ENCODE results near the gene CSF2RB. TPM values are rescaled to one million over a fixed set of nuclear protein-coding genes. Genes with fewer than 3 reads are reported as not detected.

The CSF2RB gene
- total RNA-seq, 1 donor from 2014 or later = 5.0 TPM

DNA sequence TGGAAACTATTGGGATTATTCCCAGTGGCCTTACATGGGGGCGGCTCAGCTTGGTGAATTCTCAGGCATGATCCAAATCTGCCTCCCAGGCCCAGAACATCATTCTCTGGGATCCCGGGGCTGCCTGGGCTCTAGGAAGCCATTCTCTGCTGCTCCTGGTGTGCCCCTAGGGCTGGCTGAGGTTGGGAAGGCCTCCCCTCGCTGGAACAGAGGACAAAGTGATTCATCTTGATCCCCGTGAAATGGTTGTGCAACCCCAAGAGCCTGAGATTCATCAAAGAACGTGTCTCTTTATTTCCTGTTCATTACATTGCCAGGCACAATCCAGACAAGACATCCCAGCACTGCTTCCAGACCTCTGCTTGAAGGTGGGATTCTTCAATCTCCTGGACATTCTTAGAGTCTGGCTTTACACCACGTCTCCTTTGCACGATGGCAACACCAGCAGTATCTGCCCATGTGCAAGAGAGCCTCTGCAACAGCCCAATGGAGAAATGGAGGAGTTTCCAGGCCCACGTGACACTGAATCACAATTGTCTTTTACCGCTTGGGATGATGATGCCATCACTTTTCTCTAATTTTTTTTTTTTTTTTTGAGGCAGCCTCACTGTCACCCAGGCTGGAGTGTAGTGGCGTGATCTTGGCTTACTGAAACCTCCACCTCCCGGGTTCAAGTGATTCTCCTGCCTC lies 53.6 kb downstream of the CSF2RB start:
- Mint-ChIP-seq H3K27ac (no peak overlapping the region), H3K27me3 (peaks cover 18% of the 10 kb centered on the region), H3K9me3 (no peaks in the 10 kb centered on the region), H3K36me3 (ENCODE audit: low read depth) (no peaks in the 10 kb centered on the region), H3K4me1 (no peaks in the 10 kb centered on the region), H3K4me3 (no peak overlapping the region)
- no peak for DNase-seq
- intact Hi-C loops (cut with micrococcal nuclease) = no loop called here

DNA sequence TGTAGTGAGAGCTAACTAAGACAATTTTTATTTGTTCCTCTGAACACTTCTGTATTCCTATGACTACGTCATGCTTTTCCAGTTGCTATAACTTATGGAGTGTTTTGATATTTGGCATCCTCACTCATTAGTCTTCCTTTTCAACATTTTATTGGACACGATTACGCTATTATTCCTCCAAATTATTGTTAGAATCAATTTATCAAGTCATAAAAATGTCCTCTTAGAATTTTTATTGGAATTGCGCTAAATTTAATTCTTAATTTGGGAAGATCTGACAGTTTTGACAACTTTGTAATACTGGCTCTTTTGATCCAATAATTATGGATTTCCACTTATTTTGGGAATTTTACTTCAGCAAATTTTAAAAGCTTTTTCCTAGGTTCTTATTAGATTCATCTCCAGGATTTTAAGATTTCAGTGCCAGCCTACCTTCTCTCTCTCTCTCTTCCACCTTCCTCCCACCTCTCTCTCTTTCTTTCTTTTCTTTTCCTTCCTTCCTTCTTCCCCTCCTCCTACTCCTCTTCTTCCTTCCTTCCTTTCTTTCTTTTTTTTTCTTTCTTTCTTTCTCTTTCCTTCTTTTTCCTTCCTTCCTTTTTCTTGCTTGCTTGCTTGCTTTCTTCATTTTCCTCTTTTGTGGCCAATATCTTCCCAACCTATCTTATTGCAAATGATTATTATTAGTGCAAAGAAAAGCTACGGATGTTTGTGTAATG lies 55.0 kb downstream of the CSF2RB start:
- no peak overlapping the region for H3K27ac Mint-ChIP-seq
- DNase-seq = no peak
- no peaks in the 10 kb centered on the region for H3K36me3 Mint-ChIP-seq (ENCODE audit: low read depth)
- no peaks in the 10 kb centered on the region for H3K4me1 Mint-ChIP-seq
- no peaks in the 10 kb centered on the region for H3K9me3 Mint-ChIP-seq
- no peak overlapping the region for H3K4me3 Mint-ChIP-seq
- H3K27me3 Mint-ChIP-seq = peaks cover 11% of the 10 kb centered on the region
- intact Hi-C loops (cut with micrococcal nuclease) = no loop called here

DNA sequence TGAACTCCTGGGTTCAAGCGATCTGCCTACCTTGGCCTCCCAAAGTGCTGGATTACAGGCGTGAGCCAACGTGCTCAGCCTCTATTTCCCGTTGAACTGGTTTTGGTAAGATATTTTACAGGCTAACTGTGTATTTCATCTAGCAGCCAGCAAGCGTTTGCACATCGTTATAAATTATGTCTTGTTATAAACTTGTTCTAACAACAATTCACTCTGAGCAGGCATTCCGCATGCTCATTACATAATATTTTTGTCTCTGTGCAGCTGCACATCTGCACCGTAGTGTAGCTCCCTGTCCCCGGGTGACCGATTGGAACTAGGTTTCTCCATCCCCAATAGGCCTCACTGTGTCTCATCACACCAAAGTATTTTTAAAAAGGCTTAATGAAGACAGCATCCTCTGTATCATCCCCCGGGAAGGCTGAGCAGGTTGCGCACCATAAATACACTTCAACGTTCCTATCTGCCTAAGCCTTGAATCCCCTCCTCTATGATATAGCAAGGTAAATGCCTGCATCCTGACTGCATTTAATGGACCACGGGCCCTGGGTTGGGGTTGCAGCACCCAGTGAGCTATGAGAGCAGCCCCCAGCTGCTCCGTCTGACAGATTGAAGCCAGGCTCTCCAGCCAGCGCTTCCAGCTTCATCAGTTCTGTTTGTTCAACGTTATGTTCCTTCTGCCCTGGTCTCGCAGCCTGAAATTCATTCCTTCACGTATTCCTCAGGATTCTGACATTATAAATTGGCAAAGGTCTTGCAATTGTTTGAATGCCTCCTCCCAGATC lies 58.1 kb downstream of the CSF2RB start:
- Mint-ChIP-seq H3K27me3 (peaks cover 10% of the 10 kb centered on the region), H3K27ac (no peak overlapping the region), H3K9me3 (no peaks in the 10 kb centered on the region), H3K4me1 (peaks cover 2% of the 10 kb centered on the region), H3K4me3 (no peak overlapping the region), H3K36me3 (ENCODE audit: low read depth) (no peaks in the 10 kb centered on the region)
- intact Hi-C loops (cut with micrococcal nuclease) = no loop called here
- no peak for DNase-seq

DNA sequence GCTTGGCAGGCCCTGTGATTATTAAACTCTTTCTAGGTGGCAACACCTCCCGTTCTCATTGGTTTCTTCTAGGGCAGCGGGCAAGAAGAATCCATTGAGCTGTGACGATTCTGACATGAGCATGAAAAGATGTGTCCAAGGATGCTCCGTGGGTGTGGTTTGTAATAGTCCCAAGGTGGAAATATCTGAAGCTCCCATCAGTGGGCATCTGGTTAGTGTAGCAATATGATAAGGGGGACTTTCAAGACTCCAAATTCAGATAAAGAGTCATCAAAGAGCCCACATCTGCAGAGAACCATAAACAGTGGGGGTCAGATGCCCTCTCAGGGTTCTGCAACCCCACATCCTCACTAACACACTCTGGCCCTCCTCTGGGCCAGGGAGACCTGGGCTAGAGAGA lies 63.2 kb downstream of the CSF2RB start:
- peaks cover 9% of the 10 kb centered on the region for H3K4me1 Mint-ChIP-seq
- H3K9me3 Mint-ChIP-seq = no peaks in the 10 kb centered on the region
- DNase-seq = no peak
- intact Hi-C loops (cut with micrococcal nuclease) = loop anchor here (5.0 kb wide), 2 partner anchors 221 to 429 kb away; no protein-coding TSS in a partner anchor
- peaks cover 2% of the 10 kb centered on the region for H3K27me3 Mint-ChIP-seq
- H3K27ac Mint-ChIP-seq = no peak overlapping the region
- no peak overlapping the region for H3K4me3 Mint-ChIP-seq
- H3K36me3 Mint-ChIP-seq (ENCODE audit: low read depth) = no peaks in the 10 kb centered on the region

DNA sequence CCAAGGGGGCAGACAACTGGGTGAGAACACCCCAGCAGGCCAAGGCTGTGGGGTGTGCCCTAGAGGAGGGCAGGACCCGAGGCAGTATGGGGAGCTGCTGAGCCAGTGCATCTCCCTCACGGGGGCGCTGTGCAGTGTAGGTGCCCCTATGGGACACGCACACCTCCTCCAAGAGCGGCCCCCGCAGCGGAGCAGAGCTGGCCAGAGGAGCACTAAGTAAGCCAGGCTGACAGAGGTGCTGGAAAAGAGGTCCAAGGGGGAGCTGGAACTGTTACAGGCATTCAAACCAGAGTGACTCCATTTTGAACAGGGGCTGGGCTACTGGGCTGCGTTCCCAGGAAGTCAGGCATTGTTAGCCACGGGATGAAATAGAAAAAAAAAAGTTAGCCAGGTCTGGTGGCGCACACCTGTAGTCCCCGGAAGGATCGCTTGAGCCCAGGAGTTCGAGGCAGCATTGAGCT lies 64.0 kb downstream of the CSF2RB start:
- H3K36me3 Mint-ChIP-seq (ENCODE audit: low read depth) = no peaks in the 10 kb centered on the region
- H3K9me3 Mint-ChIP-seq = no peaks in the 10 kb centered on the region
- peak; percentile 89 for DNase-seq
- H3K27me3 Mint-ChIP-seq = peaks cover 6% of the 10 kb centered on the region
- H3K4me3 Mint-ChIP-seq = peak overlapping the region; percentile 84
- intact Hi-C loops (cut with micrococcal nuclease) = loop anchor here (5.0 kb wide), 2 partner anchors 220 to 430 kb away; no protein-coding TSS in a partner anchor
- H3K4me1 Mint-ChIP-seq = peaks cover 9% of the 10 kb centered on the region
- H3K27ac Mint-ChIP-seq = peak overlapping the region; percentile 82

DNA sequence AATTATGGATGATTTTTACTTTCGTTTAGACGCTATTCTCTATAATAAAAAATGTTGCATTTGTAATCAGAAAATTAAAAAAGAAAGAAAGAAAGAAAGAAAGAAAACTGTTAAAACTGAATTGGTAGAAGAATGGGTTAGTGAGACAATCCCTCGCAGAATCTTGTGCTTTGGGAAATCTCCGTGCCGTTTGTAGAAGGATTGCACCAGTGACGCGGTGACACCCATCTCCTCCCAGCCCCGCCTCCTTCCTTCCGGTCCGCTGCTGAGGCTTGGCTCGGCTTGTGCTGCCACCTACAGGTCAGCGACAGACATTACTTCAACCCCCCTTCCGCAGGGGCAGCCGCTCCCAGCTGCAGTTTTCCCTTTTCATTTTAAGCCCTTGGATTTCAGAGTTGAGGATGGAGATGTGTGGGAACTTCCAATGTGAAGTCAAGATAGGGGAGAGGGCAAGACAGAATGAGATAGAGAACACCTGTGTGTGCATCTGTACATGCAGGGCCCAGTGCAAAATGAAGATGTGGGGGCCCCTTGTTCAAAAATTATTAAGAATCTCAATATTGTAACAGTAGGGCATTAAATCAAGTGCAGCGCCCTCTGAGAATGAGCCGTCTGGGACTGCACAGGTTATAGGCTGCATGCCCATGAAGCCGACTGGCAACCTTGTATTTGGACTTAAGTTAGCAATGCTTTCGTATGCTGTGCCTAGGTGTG lies 64.7 kb downstream of the CSF2RB start:
- peaks cover 9% of the 10 kb centered on the region for H3K4me1 Mint-ChIP-seq
- no peaks in the 10 kb centered on the region for H3K36me3 Mint-ChIP-seq (ENCODE audit: low read depth)
- no peaks in the 10 kb centered on the region for H3K9me3 Mint-ChIP-seq
- intact Hi-C loops (cut with micrococcal nuclease) = loop anchor here (1.0 to 5.0 kb wide), 5 partner anchors 122 to 431 kb away; no protein-coding TSS in a partner anchor
- H3K4me3 Mint-ChIP-seq = peak overlapping the region; percentile 84
- H3K27me3 Mint-ChIP-seq = peaks cover 8% of the 10 kb centered on the region
- peak overlapping the region; percentile 8 for H3K27ac Mint-ChIP-seq
- DNase-seq = peak; percentile 97

DNA sequence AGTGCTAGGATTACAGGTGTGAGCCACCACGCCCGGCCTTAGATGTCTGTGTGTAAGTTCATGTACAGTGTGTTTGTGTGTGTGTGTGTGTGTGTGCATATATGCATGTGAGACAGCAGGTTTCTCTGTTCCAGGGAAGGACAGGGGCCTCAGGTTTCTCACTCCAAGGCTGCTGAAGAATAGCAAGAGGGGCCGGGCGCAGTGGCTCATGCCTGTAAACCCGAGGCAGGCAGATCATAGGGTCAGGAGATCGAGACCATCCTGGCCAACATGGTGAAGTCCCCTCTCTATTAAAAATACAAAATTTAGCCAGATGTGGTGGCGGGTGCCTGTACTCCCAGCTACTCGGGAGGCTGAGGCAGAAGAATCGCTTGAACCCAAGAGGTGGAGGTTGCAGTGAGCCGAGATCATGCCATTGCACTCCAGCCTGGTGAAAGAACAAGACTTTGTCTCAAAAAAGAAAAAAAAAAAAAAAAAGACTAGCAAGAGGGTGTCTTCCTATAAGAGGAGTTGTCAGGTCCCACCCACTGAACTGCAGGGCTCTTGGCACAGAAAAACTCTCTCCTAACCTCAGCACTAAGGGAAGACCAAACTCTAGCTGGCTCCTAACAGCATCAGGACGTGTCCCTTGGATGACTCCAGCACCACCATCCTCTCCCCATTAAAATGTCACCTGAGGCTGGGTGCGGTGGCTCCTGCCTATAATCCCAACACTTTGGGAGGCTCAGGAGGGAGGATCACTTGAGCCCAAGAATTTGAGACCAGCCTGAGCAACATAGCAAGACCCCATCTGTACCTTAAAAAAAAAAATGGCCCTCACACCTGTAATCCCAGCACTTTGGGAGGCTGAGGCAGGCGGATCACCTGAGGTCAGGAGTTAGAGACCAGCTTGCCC lies 65.8 kb downstream of the CSF2RB start:
- Mint-ChIP-seq H3K27me3 (peaks cover 11% of the 10 kb centered on the region), H3K36me3 (ENCODE audit: low read depth) (no peaks in the 10 kb centered on the region), H3K4me1 (peaks cover 9% of the 10 kb centered on the region), H3K27ac (no peak overlapping the region), H3K9me3 (no peaks in the 10 kb centered on the region), H3K4me3 (no peak overlapping the region)
- DNase-seq = no peak
- intact Hi-C loops (cut with micrococcal nuclease) = loop anchor here (2.0 to 5.0 kb wide), 3 partner anchors 218 to 432 kb away; no protein-coding TSS in a partner anchor

DNA sequence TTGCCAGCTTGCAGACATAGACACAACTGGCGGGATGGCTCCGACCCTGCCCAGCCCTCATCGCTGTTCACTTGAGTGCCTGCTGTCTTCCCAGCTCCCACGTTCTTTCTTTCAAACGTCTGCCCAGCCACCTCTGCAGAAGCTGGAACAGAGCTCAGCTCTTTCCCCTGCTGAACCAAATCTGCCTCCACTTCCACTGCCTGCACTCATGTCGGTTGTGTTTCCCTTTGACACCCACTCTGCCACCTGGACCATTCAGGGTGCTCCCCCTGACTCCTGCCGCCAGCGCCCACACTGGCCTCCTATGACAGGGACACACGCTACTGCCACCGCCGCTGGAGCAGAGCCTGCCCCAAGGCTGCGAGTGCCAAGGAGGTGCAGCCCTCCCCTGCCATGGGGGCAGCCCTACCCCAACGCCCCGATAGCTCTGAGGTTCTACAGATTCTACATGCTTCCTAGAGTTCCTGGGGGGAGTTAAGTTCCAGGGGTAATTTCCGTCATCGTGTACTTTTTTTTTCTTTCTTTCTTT lies 67.9 kb downstream of the CSF2RB start:
- peaks cover 7% of the 10 kb centered on the region for H3K4me1 Mint-ChIP-seq
- intact Hi-C loops (cut with micrococcal nuclease) = no loop called here
- H3K36me3 Mint-ChIP-seq (ENCODE audit: low read depth) = peaks cover under 1% of the 10 kb centered on the region
- peaks cover 12% of the 10 kb centered on the region for H3K27me3 Mint-ChIP-seq
- DNase-seq = no peak
- H3K4me3 Mint-ChIP-seq = no peak overlapping the region
- no peak overlapping the region for H3K27ac Mint-ChIP-seq
- H3K9me3 Mint-ChIP-seq = peaks cover 11% of the 10 kb centered on the region

DNA sequence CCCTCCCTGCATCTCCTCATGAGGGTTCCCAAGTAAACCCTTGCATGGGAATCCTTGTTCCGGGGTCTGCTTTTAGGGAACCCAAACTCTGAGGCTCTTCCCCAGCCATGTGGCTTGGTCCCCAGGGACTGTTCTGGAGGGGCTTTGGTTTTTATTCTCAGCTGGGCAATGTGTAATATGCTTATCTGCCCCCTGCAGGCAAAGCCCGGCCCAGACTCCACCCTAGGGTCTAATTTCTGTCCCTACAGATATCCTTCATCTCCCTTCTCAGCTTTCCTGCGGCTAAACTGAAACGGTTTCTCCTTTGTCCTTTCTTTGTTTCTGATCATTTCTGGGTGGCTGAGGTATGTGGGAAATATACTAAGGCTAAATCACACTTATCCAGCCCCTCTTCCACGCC lies 68.7 kb downstream of the CSF2RB start:
- peaks cover 16% of the 10 kb centered on the region for H3K9me3 Mint-ChIP-seq
- intact Hi-C loops (cut with micrococcal nuclease) = no loop called here

DNA sequence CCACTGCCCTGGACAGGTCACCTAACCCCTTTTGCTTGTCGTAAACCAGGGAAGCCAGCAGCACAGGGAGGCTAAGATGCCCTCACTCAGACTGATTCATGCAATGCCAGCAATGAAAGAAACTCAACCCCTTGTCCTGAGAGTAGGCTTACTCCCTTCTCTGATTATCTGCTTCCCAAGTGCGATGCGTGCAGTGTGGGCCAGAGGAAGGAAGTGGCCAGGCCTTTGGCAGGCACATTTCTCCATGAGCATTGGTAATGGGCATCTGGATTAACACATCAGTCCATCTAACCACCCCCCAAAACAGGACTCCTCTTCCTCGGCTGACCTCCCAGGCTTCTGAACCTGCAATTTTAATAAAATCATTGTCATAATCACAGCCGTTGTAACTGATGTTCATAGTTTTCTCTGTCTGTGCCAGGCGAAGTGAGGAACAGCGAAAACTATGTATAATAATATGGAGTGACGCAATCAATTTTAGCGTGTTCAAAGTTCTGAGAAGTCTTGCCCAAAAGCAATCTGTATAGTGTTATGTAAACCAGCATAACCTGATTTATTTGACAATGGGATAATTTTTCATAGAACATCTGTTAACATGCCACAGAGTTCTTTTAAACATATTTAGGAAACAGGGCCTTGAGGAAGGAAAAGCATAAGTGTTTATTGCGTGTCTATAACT lies 71.9 kb downstream of the CSF2RB start:
- peaks cover 1% of the 10 kb centered on the region for H3K36me3 Mint-ChIP-seq (ENCODE audit: low read depth)
- H3K4me3 Mint-ChIP-seq = no peak overlapping the region
- peaks cover 22% of the 10 kb centered on the region for H3K27me3 Mint-ChIP-seq
- H3K27ac Mint-ChIP-seq = no peak overlapping the region
- no peak for DNase-seq
- intact Hi-C loops (cut with micrococcal nuclease) = no loop called here
- peaks cover 16% of the 10 kb centered on the region for H3K9me3 Mint-ChIP-seq
- no peaks in the 10 kb centered on the region for H3K4me1 Mint-ChIP-seq

More for the DNA sequence above, 68.7 kb downstream of the CSF2RB start:
- H3K27me3 Mint-ChIP-seq = peaks cover 11% of the 10 kb centered on the region
- peaks cover 1% of the 10 kb centered on the region for H3K36me3 Mint-ChIP-seq (ENCODE audit: low read depth)
- H3K4me3 Mint-ChIP-seq = no peak overlapping the region
- peaks cover 7% of the 10 kb centered on the region for H3K4me1 Mint-ChIP-seq
- H3K27ac Mint-ChIP-seq = no peak overlapping the region
- DNase-seq = no peak

DNA sequence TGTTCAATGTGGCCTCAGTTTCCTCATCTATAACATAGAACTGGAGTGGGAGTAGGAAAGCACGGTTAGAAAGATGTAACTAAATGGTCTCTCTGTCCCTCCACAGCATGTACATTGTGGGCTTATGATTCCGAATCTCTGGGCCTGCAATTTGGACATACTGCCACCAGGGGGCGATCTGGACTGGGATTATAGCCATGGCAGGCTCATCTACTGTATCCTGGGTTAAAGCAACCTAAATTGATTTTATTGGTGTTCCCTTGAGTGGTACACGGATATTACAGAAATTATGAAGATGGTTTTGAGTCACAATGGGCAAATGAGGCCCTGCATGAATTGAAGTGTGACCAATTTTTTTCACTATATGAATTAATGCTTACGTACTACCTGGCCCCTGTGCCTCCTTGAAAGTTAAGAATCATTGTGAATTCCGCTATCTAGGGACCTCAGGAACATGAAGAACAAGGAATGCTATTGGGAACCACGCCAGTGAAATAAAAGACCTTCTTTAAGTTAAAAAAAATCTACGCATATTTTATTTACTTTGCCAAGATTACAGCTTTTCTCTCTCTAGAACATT lies 72.9 kb downstream of the CSF2RB start:
- no peak overlapping the region for H3K4me3 Mint-ChIP-seq
- H3K9me3 Mint-ChIP-seq = peaks cover 16% of the 10 kb centered on the region
- intact Hi-C loops (cut with micrococcal nuclease) = loop anchor here (2.0 kb wide), 1 partner anchor 274 kb away; no protein-coding TSS in a partner anchor
- DNase-seq = peak; percentile 78
- H3K36me3 Mint-ChIP-seq (ENCODE audit: low read depth) = peaks cover 1% of the 10 kb centered on the region
- H3K27ac Mint-ChIP-seq = no peak overlapping the region
- H3K27me3 Mint-ChIP-seq = peaks cover 25% of the 10 kb centered on the region
- no peaks in the 10 kb centered on the region for H3K4me1 Mint-ChIP-seq
